GM21786 (cell line): Measurements from ENCODE around the gene CD2AP.
"Not testable (repeated sequence)": the region's sequence is repeated elsewhere in the genome, so short reads cannot be mapped to it uniquely, and the experiment has no call there.

Source experiments
- ATAC-seq: cut with Tn5 transposase; IDR thresholded peaks from one replicate; pipeline ENCODE4 v1.9.1; 2021; ENCODE audit not compliant: unreplicated experiment

The CD2AP gene

DNA sequence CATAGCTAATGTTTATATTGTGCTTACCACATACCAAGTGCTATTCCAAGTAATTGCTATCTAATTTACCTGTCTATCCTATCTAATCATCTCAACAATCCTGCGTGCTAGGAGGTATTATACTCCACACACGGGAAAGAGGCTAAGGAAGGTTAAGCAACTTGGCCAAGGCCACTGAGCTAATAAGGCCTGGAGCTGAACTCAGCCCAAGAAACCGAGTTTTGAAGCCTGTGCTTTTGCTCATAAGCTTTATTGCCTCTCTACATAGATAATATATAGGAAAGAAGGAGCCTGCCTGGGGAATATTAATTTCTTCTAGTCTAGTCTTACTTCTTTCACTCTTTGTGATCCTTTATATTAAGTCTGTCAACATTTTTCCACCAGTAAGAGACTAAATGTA, 153.0 kb downstream of the CD2AP start:
- ATAC-seq = no peak

DNA sequence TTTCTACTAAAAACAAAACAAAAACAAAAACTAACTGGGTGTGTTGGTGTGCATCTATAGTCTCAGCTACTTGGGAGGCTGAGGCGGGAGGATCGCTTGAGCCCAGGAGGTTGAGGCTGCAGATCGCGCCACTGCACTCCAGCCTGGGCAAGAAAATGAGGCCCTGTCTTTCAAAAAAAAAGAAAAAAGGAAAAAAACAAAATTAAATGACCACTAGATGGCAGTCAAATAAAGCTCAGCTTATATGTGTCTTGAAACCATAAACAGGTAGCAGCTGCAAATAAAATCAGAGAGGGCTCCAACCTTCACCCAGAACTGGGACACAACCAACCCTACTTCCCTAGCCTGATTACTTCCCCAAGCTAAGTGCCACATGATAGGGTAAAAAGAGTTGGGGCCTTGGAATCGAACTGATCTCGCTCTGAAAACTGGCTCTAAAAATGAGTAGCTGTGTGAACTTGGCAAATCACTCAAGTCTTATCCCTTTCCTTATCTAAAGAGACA, 153.7 kb downstream of the CD2AP start:
- peak; percentile 64 for ATAC-seq

DNA sequence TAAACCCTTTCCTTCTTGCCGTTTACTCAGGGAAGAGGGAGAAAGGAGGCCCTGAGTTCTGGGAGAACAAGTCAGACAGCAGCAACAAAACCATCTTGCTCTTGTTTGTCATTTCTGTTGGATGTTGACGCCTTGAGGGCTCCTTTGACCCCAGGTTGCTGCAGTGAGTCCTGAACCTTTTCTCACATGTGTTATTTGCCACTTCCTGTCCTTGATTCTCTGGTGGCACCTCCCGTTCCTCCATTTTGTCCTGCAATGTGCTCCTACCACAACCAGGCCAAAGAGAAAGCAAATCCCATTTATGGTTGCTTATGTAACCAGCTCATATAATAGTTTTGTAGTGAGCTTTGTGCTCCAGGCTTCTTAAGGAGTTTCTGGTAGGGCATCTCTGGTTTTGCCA, 154.2 kb downstream of the CD2AP start:
- ATAC-seq = no peak

DNA sequence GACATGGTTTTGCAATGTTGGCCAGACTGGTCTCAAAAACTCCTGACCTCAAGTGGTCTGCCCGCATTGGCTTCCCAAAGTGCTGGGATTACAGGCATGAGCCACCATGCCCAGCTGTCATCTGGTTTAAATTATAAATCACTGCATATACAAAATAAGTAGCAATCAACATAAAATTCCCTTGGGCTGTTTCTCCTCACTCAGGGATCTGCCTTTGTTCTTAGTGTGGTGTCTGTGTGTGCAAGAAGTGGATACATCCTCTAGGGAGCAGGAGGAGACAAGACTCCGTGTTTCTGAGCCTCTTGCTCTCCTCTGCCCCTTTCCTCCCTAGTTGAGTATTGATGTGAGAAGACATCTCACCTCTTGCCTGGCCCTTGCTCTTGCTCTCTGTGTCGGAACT, 155.6 kb downstream of the CD2AP start:
- no peak for ATAC-seq

DNA sequence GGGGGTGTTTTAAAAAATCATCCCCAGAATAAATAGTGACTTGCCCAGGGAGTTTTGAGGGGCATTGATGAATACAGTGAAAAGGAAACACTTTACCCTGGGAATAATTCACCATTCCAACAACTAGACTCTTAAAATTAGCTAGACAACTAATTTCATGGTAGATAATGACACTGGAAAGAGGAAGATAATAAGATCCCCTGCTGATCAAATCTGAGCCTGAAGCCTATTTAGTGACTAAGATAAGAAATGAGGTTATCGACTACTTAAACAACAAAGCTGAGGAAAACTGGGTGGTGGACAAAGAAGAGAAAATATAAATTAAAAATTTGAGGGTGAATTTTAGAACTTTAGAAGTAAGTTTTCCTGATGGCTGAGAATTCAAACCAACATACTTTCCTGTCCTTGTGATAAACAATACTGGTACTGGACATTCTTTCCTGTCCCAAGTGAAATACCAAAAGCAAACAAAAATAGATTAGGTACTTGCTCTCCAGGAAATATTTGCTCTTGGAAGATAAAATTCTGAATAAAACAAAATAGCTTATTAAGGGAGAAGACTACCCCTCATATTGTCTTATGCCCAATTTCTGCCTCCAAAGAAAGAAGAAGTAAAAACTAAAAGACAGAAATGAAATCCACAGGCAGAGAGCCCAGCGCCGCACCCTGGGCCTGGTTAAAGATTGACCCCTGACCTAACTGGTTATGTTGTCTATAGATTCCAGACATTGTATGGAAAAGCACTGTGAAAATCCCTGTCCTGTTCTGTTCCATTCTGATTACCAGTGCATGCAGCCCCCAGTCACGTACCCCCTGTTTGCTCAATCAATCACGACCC, 156.8 kb downstream of the CD2AP start:
- no peak for ATAC-seq

DNA sequence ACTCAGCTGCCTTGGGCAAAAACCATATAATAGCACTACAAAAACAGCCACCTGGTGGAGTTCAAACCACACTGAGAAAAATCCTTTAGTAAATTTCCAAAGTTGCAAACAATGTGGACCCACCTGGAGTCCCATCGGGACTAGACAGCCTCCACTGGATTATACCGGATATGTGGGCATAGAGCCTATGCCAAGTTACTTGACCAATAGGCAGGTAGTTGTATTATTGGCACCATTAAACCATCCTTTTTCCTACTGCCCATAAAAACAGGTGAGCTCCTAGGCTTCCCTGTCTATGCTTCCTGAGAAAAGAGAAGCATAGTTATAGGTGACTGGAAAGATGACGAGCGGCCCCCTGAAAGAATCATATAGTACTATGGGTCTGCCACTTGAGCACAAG, 169.1 kb downstream of the CD2AP start:
- ATAC-seq = no peak

DNA sequence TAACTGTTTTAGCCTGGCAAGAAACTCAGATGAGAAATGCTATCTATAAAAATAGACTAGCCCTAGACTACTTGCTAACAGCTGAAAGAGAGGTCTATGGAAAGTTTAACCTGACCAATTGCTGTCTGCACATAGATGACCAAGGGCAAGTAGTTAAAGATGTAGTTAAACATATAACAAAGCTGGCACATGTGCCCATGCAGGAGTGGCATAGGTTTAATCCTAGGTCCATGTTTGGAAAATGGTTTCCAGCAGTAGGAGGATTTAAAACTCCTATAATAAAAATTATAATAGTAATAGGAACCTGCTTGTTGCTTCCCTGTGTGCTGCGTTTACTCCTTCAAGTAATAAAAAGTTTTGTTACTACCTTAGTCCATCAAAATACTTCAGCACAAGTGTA, 169.6 kb downstream of the CD2AP start:
- no peak for ATAC-seq

DNA sequence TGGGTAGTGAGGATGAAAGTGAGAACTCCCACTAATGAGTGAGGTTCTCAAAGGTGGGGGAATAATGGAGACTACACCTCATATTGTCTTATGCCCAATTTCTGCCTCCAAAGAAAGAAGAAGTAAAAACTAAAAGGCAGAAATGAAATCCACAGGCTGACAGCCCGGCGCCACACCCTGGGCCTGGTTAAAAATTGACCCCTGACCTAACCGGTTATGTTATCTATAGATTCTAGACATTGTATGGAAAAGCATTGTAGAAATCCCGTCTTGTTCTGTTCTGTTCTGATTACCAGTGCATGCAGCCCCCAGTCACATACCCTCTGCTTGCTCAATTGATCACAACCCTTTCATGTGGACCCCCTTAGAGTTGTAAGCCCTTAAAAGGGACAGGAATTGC, 170.0 kb downstream of the CD2AP start:
- ATAC-seq = not testable (repeated sequence)

DNA sequence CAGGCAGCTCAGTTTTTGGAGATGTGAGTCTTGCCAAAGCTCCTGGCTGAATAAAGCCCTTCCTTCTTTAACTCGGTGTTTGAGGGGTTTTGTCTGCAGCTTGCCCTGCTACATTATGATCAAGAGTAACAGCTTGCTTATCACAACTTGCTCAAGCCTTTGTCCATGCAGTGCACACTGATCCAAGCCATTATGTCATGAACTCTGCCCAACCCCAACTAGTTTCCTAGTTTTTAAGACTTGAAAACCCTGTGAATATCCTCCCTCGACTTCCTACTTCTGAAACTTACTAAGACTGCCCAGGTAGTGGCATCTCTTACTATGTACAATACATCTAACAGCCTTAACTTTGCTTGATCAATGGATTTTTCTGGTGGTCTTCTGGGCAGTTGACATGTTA, 170.4 kb downstream of the CD2AP start:
- no peak for ATAC-seq

DNA sequence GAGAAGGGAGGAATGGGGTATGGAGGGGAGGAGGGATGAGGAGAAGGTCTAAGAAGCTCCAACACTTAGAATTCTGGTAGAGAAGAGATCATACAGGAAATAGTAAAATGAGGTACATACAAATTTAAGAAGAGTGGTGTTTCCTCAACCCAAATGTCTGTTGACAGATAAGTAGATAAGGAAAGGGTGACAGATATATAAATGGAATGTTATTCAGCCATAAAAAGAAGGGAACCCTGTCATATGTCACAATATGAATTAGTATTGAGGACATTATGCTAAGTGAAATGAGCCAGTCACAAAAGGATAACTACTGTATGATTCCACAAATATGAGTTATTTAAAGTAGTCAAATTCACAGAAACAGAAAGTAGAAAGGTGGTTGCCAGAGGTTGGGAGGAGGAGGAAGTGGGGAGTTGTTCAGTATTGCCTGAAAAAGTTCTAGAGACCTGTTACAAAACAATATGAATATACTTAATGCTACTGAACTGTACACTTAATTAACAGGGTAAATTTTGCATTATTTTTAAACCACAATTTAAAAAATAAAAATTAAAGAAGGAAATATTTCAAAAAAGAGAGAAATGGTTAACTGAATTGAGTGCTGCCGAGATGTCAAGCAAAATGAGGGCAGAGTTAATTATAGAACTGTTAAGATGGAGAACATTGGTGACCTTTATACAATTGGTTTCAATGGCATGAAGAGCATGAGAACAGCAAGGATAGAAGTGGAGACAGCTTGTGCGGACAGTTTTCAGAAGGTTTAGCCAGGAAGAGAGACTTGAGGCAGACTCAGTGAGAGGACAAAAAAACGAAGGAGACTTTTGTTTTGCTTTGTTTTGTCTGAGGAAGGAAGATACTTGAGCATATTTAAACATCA, 173.2 kb downstream of the CD2AP start:
- no peak for ATAC-seq

DNA sequence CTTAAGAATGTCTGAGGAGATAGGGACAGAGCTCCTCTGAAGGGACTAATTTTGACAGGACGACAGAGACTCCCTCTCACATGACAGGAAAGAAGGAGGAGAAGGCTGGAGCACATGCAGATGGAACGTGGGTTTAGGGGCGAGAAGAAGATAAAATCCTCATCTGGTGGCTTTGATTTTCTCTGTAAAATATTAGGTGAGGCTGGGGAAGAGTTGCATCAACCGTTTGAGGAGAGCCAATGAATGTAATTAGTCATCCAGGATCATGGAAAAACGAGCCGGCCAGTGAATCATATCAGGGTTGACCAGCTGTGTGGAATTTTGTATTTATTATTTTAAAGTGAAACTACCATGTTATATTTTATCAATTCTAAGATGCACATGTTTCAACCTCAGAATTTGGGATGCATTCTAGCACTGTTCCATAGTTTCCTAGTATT, 173.9 kb downstream of the CD2AP start:
- no peak for ATAC-seq

DNA sequence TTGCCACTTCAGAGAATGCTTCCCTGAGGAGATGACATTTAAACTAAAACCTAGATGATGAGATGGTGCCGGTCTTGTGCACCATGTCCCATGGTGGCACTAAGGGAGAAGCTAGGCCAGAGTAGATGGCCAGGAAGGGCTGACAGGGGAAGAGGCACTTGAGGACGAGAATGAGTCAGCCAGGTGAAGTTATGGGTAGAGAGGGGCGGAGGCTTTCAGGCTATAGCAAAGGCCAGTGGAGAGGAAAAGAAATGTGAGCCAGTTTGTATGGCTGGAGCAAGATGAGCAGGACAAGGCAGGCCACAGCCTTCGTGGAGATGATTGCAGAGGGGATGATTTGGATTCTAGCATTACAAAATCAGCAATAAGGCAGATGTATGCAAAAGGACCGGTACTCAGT, 176.1 kb downstream of the CD2AP start:
- no peak for ATAC-seq

DNA sequence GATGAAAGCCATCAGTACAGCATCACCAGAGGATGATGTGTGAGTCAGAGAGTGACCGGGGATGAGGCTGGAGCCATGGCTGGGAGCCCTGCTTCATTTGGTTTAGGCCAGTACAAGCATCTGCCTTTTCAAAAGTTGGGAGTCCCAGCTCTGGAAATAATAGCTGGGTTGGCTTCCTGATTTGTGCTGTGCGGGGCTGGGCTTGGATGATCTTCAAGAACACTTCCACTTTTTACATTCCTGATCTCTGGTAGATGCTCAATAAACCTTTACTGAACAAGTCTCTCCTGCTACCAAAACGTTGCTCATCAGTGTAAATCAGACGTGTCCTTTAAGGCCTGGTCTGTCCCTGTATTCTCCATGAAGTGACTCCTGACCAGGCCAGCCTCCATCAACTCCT, 176.7 kb downstream of the CD2AP start:
- ATAC-seq = no peak

DNA sequence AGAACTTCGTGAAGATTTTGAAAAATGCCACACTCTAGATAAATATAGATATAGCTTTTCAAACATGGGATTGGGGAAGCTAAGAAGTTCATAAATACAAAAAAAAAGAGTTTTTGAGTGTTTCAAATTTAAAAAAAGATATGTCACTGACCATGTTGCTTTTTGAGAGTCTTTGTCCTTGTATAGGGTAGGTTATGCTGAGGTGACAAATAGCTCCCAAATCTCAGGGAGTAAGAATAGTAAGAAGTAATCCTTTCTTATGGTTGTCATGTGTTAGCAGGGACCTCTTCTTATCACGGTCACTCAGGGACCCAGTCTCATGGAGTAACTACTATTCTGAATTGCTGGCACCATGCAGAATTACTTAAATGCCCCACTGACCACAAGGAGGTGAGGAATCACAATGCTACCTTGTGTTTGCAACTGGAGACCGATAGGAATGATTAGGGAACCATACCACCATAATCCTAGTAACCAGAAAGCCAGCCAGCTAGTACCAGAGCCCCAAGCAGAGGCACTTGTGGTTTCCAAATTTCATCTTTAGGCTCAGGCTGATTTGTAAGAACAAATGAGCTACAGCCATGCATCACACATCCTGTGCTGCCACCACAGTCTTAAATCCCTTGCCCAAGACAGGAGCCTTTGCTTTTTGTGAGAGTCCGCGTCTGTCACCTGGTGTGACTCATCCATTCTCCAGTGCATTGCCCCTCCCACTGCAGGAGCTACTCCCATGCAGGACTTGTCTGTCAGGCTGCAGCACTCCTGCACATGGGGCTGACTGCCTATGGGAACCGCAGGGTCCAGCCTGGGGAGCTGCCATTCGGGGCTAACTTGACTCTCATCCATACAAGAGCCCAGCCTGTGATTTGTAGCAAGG, 178.4 kb downstream of the CD2AP start:
- no peak for ATAC-seq

DNA sequence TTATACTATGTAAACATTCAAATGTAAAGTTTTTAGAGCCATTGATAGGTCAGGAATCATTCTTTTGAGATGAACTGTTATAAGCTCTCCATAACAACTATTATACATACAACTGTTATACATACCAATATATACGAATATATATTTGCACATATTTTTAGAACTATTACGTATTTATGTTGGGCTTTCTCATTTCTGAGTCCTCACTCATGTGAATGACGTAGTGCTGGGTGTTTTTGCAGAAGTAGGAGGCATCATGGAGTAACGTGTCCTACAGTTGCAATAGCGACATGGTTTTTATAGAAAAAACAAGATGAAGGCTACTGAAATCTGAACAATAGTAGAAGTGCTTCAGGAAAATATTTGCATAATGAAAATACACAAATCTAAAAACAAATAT, 184.4 kb downstream of the CD2AP start:
- no peak for ATAC-seq

DNA sequence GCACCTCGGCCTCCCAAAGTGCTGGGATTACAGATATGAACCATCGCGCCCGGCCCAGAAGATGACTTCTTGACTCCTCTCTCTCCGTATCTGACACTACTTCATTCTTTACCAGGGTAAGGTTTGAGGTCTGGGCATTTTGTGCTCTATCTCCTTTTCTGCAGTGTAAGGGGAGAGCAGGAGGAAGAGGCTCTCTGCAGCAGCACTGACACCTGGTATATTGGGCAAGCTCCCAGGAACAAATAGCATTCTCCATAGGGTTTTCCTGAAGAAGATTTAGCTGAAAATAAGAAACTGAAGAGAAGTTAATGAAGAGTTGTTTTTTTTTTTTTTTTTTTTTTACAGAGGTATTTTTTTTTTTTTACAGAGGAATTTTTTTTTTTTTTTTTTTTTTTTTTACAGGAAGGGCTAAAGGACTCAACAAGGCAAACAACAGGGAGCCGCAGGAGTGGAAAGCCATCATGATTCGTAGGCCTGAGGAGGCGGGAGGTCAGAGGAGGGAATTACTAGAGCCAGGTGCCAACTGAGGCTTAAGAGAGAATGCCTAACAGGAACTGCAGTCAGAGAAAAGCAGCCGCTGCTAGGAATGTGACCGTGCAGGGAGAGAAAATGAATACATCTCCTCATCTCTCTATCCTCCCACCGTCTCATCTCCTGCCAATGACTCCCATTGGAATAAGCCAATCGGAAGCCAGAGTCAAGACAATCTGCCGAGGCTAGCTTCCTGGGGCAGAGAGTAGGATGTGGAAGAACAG, 186.1 kb downstream of the CD2AP start:
- ATAC-seq = no peak

DNA sequence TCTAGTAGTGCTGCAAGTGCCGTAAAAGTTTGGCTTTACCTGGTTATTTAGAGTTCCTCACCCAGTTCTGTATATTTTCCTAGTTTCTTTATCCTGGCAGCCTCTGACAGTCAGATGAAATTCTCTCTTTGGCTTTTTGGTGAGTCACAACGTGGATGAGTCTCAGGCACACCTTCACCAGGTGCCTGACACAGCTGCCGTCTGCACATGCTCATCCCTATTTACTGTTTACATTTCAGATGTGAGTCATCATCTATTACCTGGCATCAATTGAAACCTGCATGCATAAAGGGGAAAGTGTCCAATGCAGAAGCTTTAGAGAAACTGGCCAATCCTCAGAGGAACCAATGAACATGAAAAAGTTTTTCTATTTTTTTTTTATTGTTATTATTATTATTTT, 187.5 kb downstream of the CD2AP start:
- ATAC-seq = no peak

DNA sequence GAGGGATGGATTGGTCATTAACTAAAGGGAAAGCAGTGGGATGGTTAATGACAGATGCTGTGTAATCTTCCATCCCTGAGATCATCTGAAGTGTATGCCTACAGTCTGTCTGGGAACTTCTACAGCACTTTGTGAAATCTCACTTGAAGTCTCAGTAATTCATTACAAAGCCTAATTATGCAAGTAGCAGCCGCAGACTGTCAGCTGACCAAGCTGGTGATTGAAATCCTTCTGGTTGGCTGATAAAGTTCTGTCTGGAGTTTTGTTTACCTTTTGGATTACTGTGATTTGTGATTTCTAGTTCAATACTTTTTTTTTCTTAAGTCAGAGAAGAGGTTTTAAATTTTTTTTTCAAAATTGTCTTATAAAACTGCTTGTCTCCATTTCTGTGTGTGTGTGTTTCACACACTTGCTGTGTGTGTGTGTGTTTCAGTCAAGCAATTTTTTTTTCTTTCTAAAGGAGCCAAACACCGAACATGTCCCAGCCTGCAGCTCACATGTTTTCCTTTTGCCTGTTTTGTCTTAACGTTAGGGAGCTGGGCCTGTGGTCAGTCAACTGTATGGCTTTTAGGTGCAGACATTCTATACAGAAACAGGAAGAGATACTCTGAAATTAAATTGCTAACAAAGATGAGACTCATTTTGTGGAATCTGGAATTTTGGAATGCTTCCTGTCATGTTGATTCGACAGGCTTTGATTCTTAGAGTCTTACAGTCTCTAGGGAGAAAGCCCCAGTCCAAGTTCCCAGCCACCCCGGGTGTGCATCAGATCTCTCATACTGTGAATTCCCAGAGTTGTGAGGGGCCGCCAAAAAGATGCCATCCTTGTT, 192.3 kb downstream of the CD2AP start:
- no peak for ATAC-seq

DNA sequence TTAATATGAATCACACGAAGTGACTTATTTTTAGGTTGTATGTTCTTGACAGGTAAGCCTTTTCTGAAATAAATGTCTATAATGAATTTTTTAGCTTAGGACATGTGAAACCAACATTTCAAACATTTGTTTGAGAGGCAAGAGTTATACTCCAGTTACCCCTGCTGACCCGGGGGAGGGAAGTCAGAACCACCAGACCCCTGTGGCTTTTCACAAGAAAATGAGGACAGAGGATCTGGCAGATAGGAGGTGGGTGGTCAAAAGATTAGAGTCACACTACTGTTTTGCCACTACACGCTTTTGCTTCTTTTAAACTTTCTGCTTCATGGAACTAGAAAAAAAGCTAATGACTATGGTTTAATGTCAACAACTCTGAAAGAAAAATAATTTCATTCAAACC, 193.3 kb downstream of the CD2AP start:
- ATAC-seq = no peak
